ENCODE data around the gene SLC35B4.

Gene SLC35B4

GRCh38 chr7:134293002-134293740 is 23.6 kb downstream of the SLC35B4 start:
- TF ChIP-seq EZH2 (IDR thresholded peaks at IDR 0.05): no peak
- H3K9ac ChIP-seq (ENCODE audit: insufficient read length): no peak overlapping the region
- no peaks in the 10 kb centered on the region for H3K9me3 ChIP-seq (ENCODE audit: low read depth, low read length)
- DNase-seq (ENCODE audit: low read depth, low spot score): no peak
- no peak overlapping the region for H3K4me3 ChIP-seq
- no peak overlapping the region for H3K27ac ChIP-seq
- H3K36me3 ChIP-seq (ENCODE audit: insufficient read depth, low read length): peaks cover 22% of the 10 kb centered on the region; the same call in 1 of the 2 replicates

GRCh38 chr7:134290286-134290685 is 26.4 kb downstream of the SLC35B4 start:
- TF ChIP-seq EZH2 (IDR thresholded peaks at IDR 0.05) (no peak), POLR2AphosphoS5 (IDR thresholded peaks at IDR 0.05; ENCODE audit: borderline replicate concordance, low read depth, low read length) (no peak), FOXP2 (optimal IDR thresholded peaks at IDR 0.05; ENCODE audit: control extremely low read depth, extremely low read length, insufficient read depth) (no peak)
- no peak overlapping the region for H3K27ac ChIP-seq
- H3K36me3 ChIP-seq (ENCODE audit: insufficient read depth, low read length): peaks cover 12% of the 10 kb centered on the region; the same call in 1 of the 2 replicates
- no peak overlapping the region for H3K4me3 ChIP-seq
- H3K9me3 ChIP-seq (ENCODE audit: low read depth, low read length): no peaks in the 10 kb centered on the region
- H3K9ac ChIP-seq (ENCODE audit: insufficient read length): no peak overlapping the region
- DNase-seq (ENCODE audit: low read depth, low spot score): no peak

GRCh38 chr7:134289841-134290240 is 26.9 kb downstream of the SLC35B4 start:
- Histone ChIP-seq H3K9me3 (ENCODE audit: low read depth, low read length) (no peaks in the 10 kb centered on the region), H3K4me3 (no peak overlapping the region), H3K27ac (no peak overlapping the region), H3K36me3 (ENCODE audit: insufficient read depth, low read length) (peaks cover 8% of the 10 kb centered on the region; the same call in 1 of the 2 replicates), H3K9ac (ENCODE audit: insufficient read length) (no peak overlapping the region)
- DNase-seq (ENCODE audit: low read depth, low spot score): no peak
- no peak for TF ChIP-seq POLR2AphosphoS5 (IDR thresholded peaks at IDR 0.05; ENCODE audit: borderline replicate concordance, low read depth, low read length)
- TF ChIP-seq EZH2 (IDR thresholded peaks at IDR 0.05): no peak
- TF ChIP-seq FOXP2 (optimal IDR thresholded peaks at IDR 0.05; ENCODE audit: control extremely low read depth, extremely low read length, insufficient read depth): no peak

GRCh38 chr7:134289423-134289822 is 27.3 kb downstream of the SLC35B4 start:
- no peak overlapping the region for H3K27ac ChIP-seq
- peaks cover 4% of the 10 kb centered on the region; the same call in 1 of the 2 replicates for H3K36me3 ChIP-seq (ENCODE audit: insufficient read depth, low read length)
- TF ChIP-seq EZH2 (IDR thresholded peaks at IDR 0.05): no peak
- no peak for TF ChIP-seq FOXP2 (optimal IDR thresholded peaks at IDR 0.05; ENCODE audit: control extremely low read depth, extremely low read length, insufficient read depth)
- TF ChIP-seq POLR2AphosphoS5 (IDR thresholded peaks at IDR 0.05; ENCODE audit: borderline replicate concordance, low read depth, low read length): no peak
- H3K9me3 ChIP-seq (ENCODE audit: low read depth, low read length): no peaks in the 10 kb centered on the region
- H3K4me3 ChIP-seq: no peak overlapping the region
- no peak for DNase-seq (ENCODE audit: low read depth, low spot score)
- no peak overlapping the region for H3K9ac ChIP-seq (ENCODE audit: insufficient read length)

- Histone ChIP-seq H3K27ac (no peak overlapping the region), H3K4me3 (peak overlapping the region; percentile 8; the same call in 1 of the 2 replicates), H3K9me3 (ENCODE audit: low read depth, low read length) (no peaks in the 10 kb centered on the region), H3K36me3 (ENCODE audit: insufficient read depth, low read length) (no peaks in the 10 kb centered on the region), H3K9ac (ENCODE audit: insufficient read length) (no peak overlapping the region)
- TF ChIP-seq EZH2 (IDR thresholded peaks at IDR 0.05): no peak
- TF ChIP-seq FOXP2 (optimal IDR thresholded peaks at IDR 0.05; ENCODE audit: control extremely low read depth, extremely low read length, insufficient read depth): no peak
- TF ChIP-seq POLR2AphosphoS5 (IDR thresholded peaks at IDR 0.05; ENCODE audit: borderline replicate concordance, low read depth, low read length): no peak
- DNase-seq (ENCODE audit: low read depth, low spot score): no peak
Measured at GRCh38 chr7:134287916-134288659, 28.6 kb downstream of the SLC35B4 start.

GRCh38 chr7:134284952-134285351 is 31.8 kb downstream of the SLC35B4 start:
- no peak for DNase-seq (ENCODE audit: low read depth, low spot score)
- H3K9me3 ChIP-seq (ENCODE audit: low read depth, low read length): no peaks in the 10 kb centered on the region
- H3K36me3 ChIP-seq (ENCODE audit: insufficient read depth, low read length): no peaks in the 10 kb centered on the region

GRCh38 chr7:134284011-134284410 is 32.7 kb downstream of the SLC35B4 start:
- no peak for TF ChIP-seq FOXP2 (optimal IDR thresholded peaks at IDR 0.05; ENCODE audit: control extremely low read depth, extremely low read length, insufficient read depth)
- no peak for TF ChIP-seq EZH2 (IDR thresholded peaks at IDR 0.05)
- TF ChIP-seq POLR2AphosphoS5 (IDR thresholded peaks at IDR 0.05; ENCODE audit: borderline replicate concordance, low read depth, low read length): no peak
- Histone ChIP-seq H3K9ac (ENCODE audit: insufficient read length) (no peak overlapping the region), H3K4me3 (no peak overlapping the region), H3K27ac (no peak overlapping the region), H3K36me3 (ENCODE audit: insufficient read depth, low read length) (no peaks in the 10 kb centered on the region), H3K9me3 (ENCODE audit: low read depth, low read length) (no peaks in the 10 kb centered on the region)
- no peak for DNase-seq (ENCODE audit: low read depth, low spot score)

More at GRCh38 chr7:134284952-134285351, 31.8 kb downstream of the SLC35B4 start:
- TF ChIP-seq FOXP2 (optimal IDR thresholded peaks at IDR 0.05; ENCODE audit: control extremely low read depth, extremely low read length, insufficient read depth): no peak
- no peak for TF ChIP-seq POLR2AphosphoS5 (IDR thresholded peaks at IDR 0.05; ENCODE audit: borderline replicate concordance, low read depth, low read length)
- no peak overlapping the region for H3K4me3 ChIP-seq
- H3K9ac ChIP-seq (ENCODE audit: insufficient read length): no peak overlapping the region
- H3K27ac ChIP-seq: no peak overlapping the region

GRCh38 chr7:134280508-134280907 is 36.2 kb downstream of the SLC35B4 start:
- Histone ChIP-seq H3K9ac (ENCODE audit: insufficient read length) (no peak overlapping the region), H3K27ac (no peak overlapping the region), H3K9me3 (ENCODE audit: low read depth, low read length) (no peaks in the 10 kb centered on the region), H3K36me3 (ENCODE audit: insufficient read depth, low read length) (no peaks in the 10 kb centered on the region), H3K4me3 (no peak overlapping the region)
- DNase-seq (ENCODE audit: low read depth, low spot score): no peak
- TF ChIP-seq POLR2AphosphoS5 (IDR thresholded peaks at IDR 0.05; ENCODE audit: borderline replicate concordance, low read depth, low read length) (no peak), EZH2 (IDR thresholded peaks at IDR 0.05) (no peak), FOXP2 (optimal IDR thresholded peaks at IDR 0.05; ENCODE audit: control extremely low read depth, extremely low read length, insufficient read depth) (no peak)
